ENCODE data around the gene WASF2. TPM values are rescaled to one million over a fixed set of nuclear protein-coding genes. Genes with fewer than 3 reads are reported as not detected.

The WASF2 gene
- total and polyA plus RNA-seq, 2 of the 8 experiments (the other 6 are each of a cell fraction or from before 2014, with no cell fraction given) = 32.1 to 86.6 TPM

GRCh38 chr1:27410709-27411108 lies 79.3 kb downstream of the WASF2 start:
- Histone ChIP-seq H2AFZ (ENCODE audit: low read length) (no peak overlapping the region), H2BK20ac (ENCODE audit: low read length) (no peak overlapping the region), H3K23me2 (ENCODE audit: low read depth, low read length) (no peaks in the 10 kb centered on the region), H4K91ac (replicated peaks; ENCODE audit: insufficient read length, low read length) (no peak overlapping the region), H3K79me1 (ENCODE audit: low read depth, low read length) (no peaks in the 10 kb centered on the region; the same call in 1 of the 2 replicates), H3K4me2 (ENCODE audit: insufficient read depth in 1 of 2, low read depth in 2 of 2, low read length in 2 of 2) (no peak overlapping the region), H3K27me3 (replicated peaks in 1 of 4; ENCODE audit: control insufficient read depth in 3 of 4, extremely low read depth in 1 of 4, insufficient read depth in 3 of 4, low read length in 3 of 4) (no peaks in the 10 kb centered on the region), H2BK15ac (ENCODE audit: low read length) (no peak overlapping the region), H3K18ac (ENCODE audit: extremely low read depth, low read length) (no peak overlapping the region), H4K20me1 (replicated peaks in 1 of 2; ENCODE audit: control insufficient read depth in 1 of 2, insufficient read depth in 2 of 2, low read length in 2 of 2) (peaks cover 0 to 2% of the 10 kb centered on the region in 2 experiments), H3K56ac (replicated peaks; ENCODE audit: insufficient read length, low read depth, low read length) (no peak overlapping the region), H3K23ac (ENCODE audit: insufficient read length) (no peak overlapping the region), H2AK5ac (ENCODE audit: low read depth, low read length) (no peak overlapping the region), H2BK12ac (ENCODE audit: low read depth, low read length) (no peak overlapping the region), H4K8ac (ENCODE audit: extremely low read depth, insufficient read depth, low read length) (no peak overlapping the region), H3K9ac (replicated peaks in 1 of 4; ENCODE audit: extremely low read depth in 1 of 4, low read depth in 3 of 4, low read length in 3 of 4) (no peak overlapping the region), H3K14ac (ENCODE audit: insufficient read length) (no peak overlapping the region), H3K36me3 (ENCODE audit: control insufficient read depth in 2 of 4, insufficient read depth in 4 of 4, low read length in 3 of 4) (peaks cover 21 to 71% (median 49%) of the 10 kb centered on the region in 4 experiments), H3K4me1 (replicated peaks in 1 of 4; ENCODE audit: control insufficient read depth in 3 of 4, insufficient read depth in 4 of 4, low read length in 3 of 4) (peaks cover 0 to 6% (median 3%) of the 10 kb centered on the region in 4 experiments; a peak in 3 of 7 replicates), H2BK5ac (ENCODE audit: low read depth, low read length) (no peak overlapping the region), H2BK120ac (replicated peaks; ENCODE audit: low read depth, low read length) (no peak overlapping the region), H3K27ac (ENCODE audit: low read depth, low read length) (no peak overlapping the region), H3K9me3 (ENCODE audit: insufficient read depth in 2 of 2, low read depth in 1 of 2, low read length in 1 of 2) (no peaks in the 10 kb centered on the region), H3K79me2 (ENCODE audit: control insufficient read depth in 1 of 2, insufficient read depth in 2 of 2, low read length in 2 of 2) (no peaks in the 10 kb centered on the region; a peak in 1 of 4 replicates), H3K4ac (replicated peaks; ENCODE audit: insufficient read length, low read depth, low read length) (no peak overlapping the region), H3K4me3 (ENCODE audit: extremely low read depth in 1 of 4, insufficient read depth in 2 of 4, low read depth in 3 of 4, low read length in 4 of 4) (no peak overlapping the region), H4K5ac (ENCODE audit: insufficient read length, low read depth, low read length) (no peak overlapping the region)
- TF ChIP-seq RFX5 (IDR thresholded peaks at IDR 0.05; ENCODE audit: borderline replicate concordance, low read depth, low read length) (no peak), RXRA (IDR thresholded peaks at IDR 0.05; ENCODE audit: insufficient read depth, low read depth, low read length) (no peak)
- 84% methylated on average over 2 of the region's 2 CpGs; no CpG with 5 or more reads in 1 of the 2 experiments for WGBS, 2 experiments (ENCODE audit: extremely low coverage in 1 of 2, insufficient coverage in 1 of 2, insufficient read length in 1 of 2, insufficient replicate concordance in 2 of 2, low coverage in 1 of 2, low lambda C conversion rate in 2 of 2, missing lambda C conversion rate in 1 of 2)
- CTCF ChIA-PET (ENCODE audit: partially characterized antibody) = interaction anchor here (0.8 to 37.8 kb wide), 13 partner anchors 9 to 252 kb away, joined by 3 to 863 read pairs (median 5); partner anchors contain the start of gene AHDC1
- POLR2A ChIA-PET (ENCODE audit: partially characterized antibody) = interaction anchor here (1.2 to 1.8 kb wide), 2 partner anchors 8 to 10 kb away, joined by 3 read pairs; no protein-coding TSS in a partner anchor
- DNase-seq (ENCODE audit: low read depth in 1 of 2, low spot score in 2 of 2) (no peak), FAIRE-seq (no peak)

Measured in H1 (cell line).